ENCODE measurements around the gene MINDY4. TPM values are rescaled to one million over a fixed set of nuclear protein-coding genes. Genes with fewer than 3 reads are reported as not detected.

Gene MINDY4
- total RNA-seq, 1 donor from 2014 or later: 2.8 TPM

GRCh38 chr7:30739691-30740090, 31.5 kb upstream of the MINDY4 start:
- ATAC-seq (ENCODE audit: poor library complexity) (no peak), DNase-seq (no peak)
- intact Hi-C loops (cut with DNase I): loop anchor here (5.0 to 10.0 kb wide), 3 partner anchors 57 to 233 kb away; partner anchors contain the start of gene CRHR2

- ATAC-seq (ENCODE audit: poor library complexity) (peak; percentile 80), DNase-seq (peak; percentile 84)
- intact Hi-C loops (cut with DNase I): loop anchor here (5.0 to 10.0 kb wide), 2 partner anchors 116 to 232 kb away; no protein-coding TSS in a partner anchor
Observed at GRCh38 chr7:30740417-30741181, 30.6 kb upstream of the MINDY4 start.

- no peak for ATAC-seq (ENCODE audit: poor library complexity)
Observed at GRCh38 chr7:30741289-30741688, 29.9 kb upstream of the MINDY4 start.

GRCh38 chr7:30743371-30744074, 27.7 kb upstream of the MINDY4 start:
- DNase-seq (no peak), ATAC-seq (ENCODE audit: poor library complexity) (peak; percentile 78)
- intact Hi-C loops (cut with DNase I): loop anchor here (5.0 to 10.0 kb wide), 2 partner anchors 119 to 229 kb away; no protein-coding TSS in a partner anchor

More at GRCh38 chr7:30741289-30741688, 29.9 kb upstream of the MINDY4 start:
- intact Hi-C loops (cut with DNase I): loop anchor here (5.0 to 10.0 kb wide), 2 partner anchors 116 to 231 kb away; no protein-coding TSS in a partner anchor
- no peak for DNase-seq

GRCh38 chr7:30744075-30744417, 27.2 kb upstream of the MINDY4 start:
- DNase-seq (no peak), ATAC-seq (ENCODE audit: poor library complexity) (no peak)
- intact Hi-C loops (cut with DNase I): loop anchor here (5.0 to 10.0 kb wide), 2 partner anchors 119 to 228 kb away; no protein-coding TSS in a partner anchor

GRCh38 chr7:30745261-30745941, 25.8 kb upstream of the MINDY4 start:
- intact Hi-C loops (cut with DNase I): loop anchor here (5.0 to 10.0 kb wide), 2 partner anchors 42 to 121 kb away; no protein-coding TSS in a partner anchor
- peak; percentile 35 for ATAC-seq (ENCODE audit: poor library complexity)

GRCh38 chr7:30750010-30750409, 21.2 kb upstream of the MINDY4 start:
- DNase-seq: no peak
- intact Hi-C loops (cut with DNase I): no loop called here

More at GRCh38 chr7:30745261-30745941, 25.8 kb upstream of the MINDY4 start:
- DNase-seq: no peak

GRCh38 chr7:30750683-30751650, 20.2 kb upstream of the MINDY4 start:
- ATAC-seq (ENCODE audit: poor library complexity): peak; percentile 65
- DNase-seq: peak; percentile 88
- intact Hi-C loops (cut with DNase I): no loop called here

More at GRCh38 chr7:30750010-30750409, 21.2 kb upstream of the MINDY4 start:
- ATAC-seq (ENCODE audit: poor library complexity): no peak

- intact Hi-C loops (cut with DNase I): no loop called here
- no peak for DNase-seq
Observed at GRCh38 chr7:30751696-30752273, 19.4 kb upstream of the MINDY4 start, which contains the start of gene INMT. INMT (plus strand) TSS chr7:30752135; CDS start chr7:30752151, 16 bp downstream.

GRCh38 chr7:30752484-30752883, 18.7 kb upstream of the MINDY4 start:
- ATAC-seq (ENCODE audit: poor library complexity): no peak
- intact Hi-C loops (cut with DNase I): no loop called here
- DNase-seq: no peak

More at GRCh38 chr7:30751696-30752273, 19.4 kb upstream of the MINDY4 start, which contains the start of gene INMT:
- peak; percentile 26 for ATAC-seq (ENCODE audit: poor library complexity)

GRCh38 chr7:30752979-30753378, 18.2 kb upstream of the MINDY4 start:
- peak; percentile 88 for DNase-seq
- ATAC-seq (ENCODE audit: poor library complexity): peak; percentile 42
- intact Hi-C loops (cut with DNase I): no loop called here

GRCh38 chr7:30754315-30754877, 16.8 kb upstream of the MINDY4 start:
- DNase-seq (no peak), ATAC-seq (ENCODE audit: poor library complexity) (no peak)
- intact Hi-C loops (cut with DNase I): no loop called here

- ATAC-seq (ENCODE audit: poor library complexity) (peak; percentile 68), DNase-seq (peak; percentile 92)
- intact Hi-C loops (cut with DNase I): no loop called here
Observed at GRCh38 chr7:30755384-30756154, 15.6 kb upstream of the MINDY4 start.

GRCh38 chr7:30757342-30757692, 13.9 kb upstream of the MINDY4 start:
- intact Hi-C loops (cut with DNase I): no loop called here
- DNase-seq (no peak), ATAC-seq (ENCODE audit: poor library complexity) (no peak)

GRCh38 chr7:30760514-30761213, 10.6 kb upstream of the MINDY4 start:
- no peak for ATAC-seq (ENCODE audit: poor library complexity)
- DNase-seq: no peak
- intact Hi-C loops (cut with DNase I): no loop called here
